GM04504 (cell line): Measurements from ENCODE around the gene ZBTB22.
"Not testable (repeated sequence)": the region's sequence is repeated elsewhere in the genome, so short reads cannot be mapped to it uniquely, and the experiment has no call there.

Experiments
- DNase-seq: peaks from one replicate; pipeline ENCODE4 v3.0.0-alpha.2; 2012; ENCODE audit warnings: low read depth

ZBTB22 gene

DNA sequence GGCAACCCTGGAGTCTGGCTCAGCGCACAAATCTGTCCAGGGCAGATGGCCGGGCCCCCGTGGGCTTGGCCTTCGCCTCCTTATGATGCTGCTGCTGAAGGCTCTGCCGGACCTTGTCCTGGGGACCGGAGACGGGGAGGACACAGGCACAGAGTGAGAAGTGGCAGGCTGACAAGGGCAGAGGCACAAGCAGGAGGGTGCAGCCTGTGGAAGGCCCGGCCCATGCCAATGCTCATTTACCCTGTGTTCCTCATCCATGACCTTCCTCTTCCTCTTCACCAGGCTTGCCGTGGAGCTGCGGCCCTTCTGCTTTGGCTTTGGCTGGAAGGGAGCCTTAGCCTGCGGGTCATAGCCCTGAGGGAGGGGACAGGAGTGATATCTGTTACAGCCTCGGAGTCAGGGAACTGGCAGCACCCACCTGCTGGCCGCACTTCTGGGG lies 38.3 kb downstream of the ZBTB22 start:
- no peak for DNase-seq

DNA sequence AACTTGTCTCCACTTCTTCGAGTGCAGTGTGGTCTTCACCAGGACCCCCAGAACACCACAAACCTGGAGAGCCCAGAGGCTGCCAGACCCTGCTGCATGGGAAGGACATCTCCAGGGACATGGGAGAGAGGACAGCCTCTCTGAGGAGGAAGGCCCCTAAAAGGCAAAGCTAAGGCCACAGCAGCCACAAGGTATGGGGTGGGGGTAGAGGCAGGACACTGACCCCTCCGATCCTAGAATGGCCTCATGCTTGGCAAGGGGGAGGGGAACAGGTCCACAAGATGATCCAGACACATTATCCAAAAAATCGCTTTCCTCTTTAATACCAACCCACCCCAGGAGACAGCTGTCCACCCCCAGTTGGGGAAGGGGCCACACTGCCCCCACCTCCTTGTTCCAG lies 38.7 kb downstream of the ZBTB22 start:
- DNase-seq = no peak

DNA sequence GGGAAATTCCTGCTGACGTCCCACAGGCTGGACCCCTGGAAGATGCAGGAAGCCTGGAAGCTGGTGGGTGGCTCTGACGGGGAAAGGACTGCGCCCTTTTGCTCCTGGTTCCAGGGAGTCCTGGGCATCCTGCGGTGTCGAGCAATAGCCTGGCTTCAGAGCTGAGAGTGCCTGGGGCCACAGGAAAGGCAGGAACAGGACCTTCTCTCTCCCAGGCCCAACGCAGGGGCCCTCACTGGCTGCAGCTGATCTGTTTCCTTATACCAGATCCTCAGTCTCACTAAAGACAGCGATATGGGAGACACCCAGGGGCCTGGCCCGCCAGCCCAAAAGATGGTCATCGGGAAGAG lies 39.2 kb downstream of the ZBTB22 start:
- DNase-seq = no peak

DNA sequence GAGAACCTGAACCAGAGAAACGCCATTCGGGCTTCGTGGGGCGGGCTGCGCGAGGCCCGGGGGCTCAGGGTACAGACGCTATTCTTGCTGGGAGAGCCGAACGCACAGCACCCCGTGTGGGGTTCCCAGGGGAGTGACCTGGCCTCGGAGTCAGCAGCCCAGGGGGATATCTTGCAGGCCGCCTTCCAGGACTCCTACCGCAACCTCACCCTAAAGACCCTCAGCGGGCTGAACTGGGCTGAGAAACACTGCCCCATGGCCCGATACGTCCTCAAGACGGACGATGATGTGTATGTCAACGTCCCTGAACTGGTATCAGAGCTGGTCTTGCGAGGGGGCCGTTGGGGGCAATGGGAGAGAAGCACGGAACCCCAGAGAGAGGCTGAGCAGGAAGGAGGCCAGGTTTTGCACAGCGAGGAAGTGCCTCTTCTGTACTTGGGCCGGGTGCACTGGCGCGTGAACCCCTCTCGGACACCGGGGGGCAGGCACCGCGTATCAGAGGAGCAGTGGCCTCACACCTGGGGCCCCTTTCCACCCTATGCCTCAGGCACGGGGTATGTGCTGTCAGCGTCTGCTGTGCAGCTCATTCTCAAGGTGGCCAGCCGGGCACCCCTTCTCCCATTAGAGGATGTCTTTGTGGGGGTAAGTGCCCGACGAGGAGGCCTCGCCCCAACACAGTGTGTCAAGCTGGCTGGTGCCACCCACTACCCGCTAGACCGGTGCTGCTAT lies 39.7 kb downstream of the ZBTB22 start:
- no peak for DNase-seq

DNA sequence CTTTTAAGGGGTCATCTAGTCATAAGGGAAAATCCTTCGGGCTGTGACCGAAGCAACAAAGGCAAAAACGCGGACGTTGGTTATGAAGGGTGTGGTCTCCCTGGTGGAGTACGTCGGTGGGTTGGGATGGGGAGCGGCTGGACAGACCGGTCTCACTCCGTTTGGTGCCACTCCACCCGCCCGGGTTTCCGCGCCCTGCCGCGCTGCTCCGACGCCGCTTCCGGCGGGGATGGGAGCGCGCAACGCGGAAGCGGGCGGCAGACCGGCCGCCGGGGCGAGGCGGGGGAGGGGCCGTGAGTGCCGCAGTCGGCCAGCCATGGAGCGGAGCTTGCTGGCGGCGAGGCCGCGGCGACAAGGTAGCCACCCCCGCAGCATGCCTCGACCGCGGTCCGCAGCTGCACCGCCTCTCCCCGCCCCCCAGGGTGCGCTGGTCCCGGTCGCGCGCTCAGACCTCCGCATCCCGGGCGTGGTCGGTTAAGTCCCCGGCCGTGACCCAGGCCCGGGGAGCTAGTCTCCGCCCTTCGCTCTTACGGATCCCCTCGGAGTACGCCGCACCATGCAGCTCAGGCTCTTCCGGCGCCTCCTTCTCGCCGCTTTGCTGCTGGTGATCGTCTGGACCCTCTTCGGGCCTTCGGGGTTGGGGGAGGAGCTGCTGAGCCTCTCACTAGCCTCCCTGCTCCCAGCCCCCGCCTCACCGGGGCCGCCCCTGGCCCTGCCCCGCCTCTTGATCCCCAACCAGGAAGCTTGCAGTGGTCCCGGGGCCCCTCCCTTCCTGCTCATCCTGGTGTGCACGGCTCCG lies 40.5 kb downstream of the ZBTB22 start, which contains the start of gene B3GALT4:
Gene B3GALT4 (plus strand): TSS at position 260 of the 799 bp plus-strand sequence. CDS start 297 bp downstream, at position 557.
- peak; percentile 32 for DNase-seq

- no peak for DNase-seq
Observed at GRCh38 chr6:33276581-33276863, 41.0 kb downstream of the ZBTB22 start.

DNA sequence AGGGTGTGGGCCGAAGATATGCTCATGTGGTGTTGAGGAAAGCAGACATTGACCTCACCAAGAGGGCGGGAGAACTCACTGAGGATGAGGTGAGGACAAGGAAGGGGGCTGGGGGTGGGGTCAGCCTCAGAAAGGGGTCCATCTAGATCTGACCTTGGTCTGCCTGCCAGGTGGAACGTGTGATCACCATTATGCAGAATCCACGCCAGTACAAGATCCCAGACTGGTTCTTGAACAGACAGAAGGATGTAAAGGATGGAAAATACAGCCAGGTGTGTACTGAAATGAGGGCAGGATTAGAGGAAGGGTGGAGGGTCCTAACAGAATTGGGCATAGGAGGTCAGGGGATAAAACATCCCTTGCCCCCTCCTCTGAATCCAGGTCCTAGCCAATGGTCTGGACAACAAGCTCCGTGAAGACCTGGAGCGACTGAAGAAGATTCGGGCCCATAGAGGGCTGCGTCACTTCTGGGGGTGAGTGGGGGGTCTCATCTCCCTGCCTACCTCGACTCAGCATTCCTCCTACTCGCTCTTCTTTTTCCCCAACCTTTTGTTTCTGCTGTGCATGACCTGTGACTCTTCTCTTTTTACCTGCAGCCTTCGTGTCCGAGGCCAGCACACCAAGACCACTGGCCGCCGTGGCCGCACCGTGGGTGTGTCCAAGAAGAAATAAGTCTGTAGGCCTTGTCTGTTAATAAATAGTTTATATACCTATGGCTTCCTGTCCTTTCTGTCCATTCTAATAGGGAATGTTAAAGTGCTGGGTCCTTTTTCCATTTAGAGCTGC lies 41.6 kb downstream of the ZBTB22 start:
- DNase-seq = not testable (repeated sequence)

DNA sequence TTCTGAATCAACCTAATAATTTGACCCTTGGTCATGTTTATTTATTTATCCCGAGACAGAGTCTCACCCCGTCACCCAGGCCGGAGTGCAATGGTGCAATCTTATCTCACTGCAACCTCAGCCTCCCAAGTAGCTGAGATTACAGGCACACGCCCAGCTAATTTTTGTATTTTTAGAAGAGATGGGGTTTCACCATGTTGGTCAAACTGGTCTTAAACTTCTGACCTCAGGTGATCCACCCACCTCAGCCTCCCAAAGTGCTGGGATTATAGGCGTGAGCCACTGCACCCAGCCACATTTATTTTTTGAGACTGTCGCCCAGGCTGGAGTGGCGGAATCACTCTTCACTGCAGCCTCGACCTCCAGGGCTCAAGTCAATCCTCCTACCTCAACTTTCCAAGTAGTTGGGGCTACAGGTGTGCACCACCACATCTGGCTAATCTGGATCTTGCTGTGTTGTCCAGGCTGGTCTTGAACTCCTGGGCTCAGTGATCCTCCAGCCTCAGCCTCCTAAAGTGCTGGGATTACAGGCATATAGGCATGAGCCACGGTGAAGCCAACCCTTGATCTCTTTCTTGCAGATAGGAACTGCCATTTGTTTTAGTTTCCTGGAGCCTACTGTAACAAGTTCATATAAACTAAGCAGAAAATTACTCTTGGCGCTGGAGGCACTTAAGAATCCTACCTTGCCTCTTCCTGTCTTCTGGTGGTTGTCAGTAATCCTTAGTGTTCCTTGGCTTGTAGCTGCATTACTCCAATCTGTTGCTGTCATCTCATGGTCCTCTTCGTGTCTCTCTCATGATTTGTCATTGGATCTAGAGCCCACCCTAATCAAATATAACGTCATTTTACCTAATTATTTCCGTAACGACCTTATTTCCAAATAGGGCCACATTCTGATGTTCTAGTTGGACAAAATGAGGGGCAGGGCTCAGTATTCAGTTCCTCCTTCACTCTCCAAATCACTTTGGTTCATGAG lies 43.3 kb downstream of the ZBTB22 start:
- no peak for DNase-seq

DNA sequence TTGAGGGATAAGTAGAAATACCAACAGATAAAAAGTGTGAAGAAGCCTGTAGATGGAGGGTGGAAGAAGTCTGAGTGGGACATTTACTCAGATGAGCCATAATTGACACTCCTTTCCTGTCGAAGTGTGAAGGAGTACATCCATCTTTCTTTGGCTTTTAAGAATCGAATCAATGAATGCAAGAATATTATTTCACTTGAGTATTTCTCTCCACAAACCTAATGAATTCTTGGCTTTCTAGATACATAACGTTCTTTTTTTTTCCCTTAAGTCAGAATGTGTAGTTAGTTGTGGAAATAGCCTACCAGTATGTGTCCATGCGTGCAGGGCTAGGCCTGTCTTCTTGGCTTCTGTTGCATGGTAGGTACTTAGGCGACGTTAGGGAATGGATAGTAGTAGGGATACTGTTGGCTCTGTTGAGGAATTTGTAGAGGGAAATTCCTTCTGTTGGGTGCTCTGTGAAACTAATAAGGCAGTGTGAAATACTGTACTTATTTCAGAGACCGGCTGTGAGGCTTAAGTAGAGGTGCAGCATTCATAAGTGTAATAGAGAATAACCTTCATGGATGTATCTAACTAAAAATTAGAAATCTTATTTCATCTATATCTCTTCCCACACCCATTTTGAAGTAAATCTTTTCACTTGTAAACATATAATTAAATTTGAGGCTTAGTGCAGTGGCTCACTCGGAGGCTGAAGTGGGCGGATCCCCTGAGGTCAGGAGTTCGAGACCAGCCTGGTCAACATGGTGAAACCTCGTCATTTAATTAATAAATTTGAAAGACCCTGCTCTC lies 44.2 kb downstream of the ZBTB22 start:
- DNase-seq = no peak

DNA sequence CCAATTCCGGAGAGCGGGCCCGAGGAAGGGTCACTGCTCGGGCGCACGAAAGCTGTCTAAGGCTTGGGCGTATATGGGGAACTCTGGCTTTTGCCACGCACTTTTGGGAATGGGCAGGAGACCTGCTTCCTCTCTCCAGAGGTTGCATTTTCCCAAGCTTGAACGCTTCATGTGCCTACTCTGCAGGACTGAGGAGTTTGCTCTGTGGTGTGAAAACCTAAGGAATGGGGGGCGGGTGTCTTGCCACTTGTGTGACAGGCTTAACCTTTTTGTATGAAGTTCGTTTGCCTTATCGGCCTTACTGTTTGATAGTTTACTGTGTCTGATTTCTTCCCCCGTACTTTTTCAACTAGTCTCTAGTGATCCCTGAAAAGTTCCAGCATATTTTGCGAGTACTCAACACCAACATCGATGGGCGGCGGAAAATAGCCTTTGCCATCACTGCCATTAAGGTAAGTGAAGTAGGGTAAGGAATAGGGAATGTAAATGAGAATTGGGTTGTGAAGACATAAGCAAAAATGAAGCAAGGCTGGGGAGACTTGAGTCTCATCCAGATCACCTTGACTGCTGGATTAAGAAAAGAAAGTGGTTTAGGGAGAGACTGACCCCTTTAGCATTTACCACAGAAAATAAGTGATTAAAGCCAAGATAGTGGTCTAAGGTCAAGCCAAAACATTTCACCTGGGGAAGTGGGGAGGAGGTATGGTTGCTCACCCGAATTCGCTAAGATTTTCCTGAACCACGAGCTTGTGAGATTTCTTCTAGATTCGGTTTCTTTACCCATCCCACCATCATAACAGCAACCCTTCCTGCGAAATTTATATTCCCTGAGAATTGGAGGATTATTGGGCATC lies 45.0 kb downstream of the ZBTB22 start:
- DNase-seq = no peak

DNA sequence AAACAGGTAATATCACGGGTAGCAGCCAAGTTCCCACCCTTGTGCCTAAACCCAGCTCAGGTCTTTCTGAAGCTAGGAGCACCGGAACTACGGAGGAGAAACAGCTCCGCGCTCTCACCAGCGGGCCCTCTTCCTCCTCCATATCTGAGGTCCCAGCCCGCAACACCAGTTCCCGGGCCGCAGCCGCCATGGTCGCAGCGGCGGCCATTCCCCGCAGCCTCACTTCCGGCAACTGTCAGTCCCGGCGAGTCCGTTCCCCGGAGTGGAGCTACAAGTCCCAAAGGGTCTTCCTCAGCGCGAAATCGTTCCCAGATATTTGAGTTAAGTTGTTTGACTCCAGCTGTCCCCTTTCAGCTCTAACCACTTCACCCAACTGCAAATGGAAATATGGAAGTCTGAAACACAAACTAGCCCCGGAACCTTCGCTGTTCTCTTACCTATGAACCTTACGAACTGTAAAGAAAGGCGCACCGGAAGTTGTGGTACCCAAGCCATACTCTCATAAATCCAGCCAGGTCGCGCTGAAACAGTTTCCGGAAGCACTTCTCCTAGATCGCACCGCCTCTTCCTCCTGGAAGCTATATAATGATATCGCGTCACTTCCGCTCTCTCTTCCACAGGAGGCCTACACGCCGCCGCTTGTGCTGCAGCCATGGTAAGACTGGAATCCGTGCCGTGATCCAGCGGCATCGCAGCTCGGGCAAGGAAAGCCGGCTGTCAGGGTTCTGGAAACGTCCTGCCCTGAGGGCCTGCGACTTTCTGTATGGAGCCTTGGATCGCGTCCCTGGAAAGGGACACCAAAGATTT lies 45.9 kb downstream of the ZBTB22 start, which contains the start of the genes RPS18 and VPS52:
Gene RPS18 (plus strand): TSS at position 608 of the 807 bp plus-strand sequence. CDS start 45 bp downstream, at position 653.
Gene VPS52 (minus strand): TSS at position 409 of the 807 bp plus-strand sequence. CDS start 201 bp downstream, at position 208.
- DNase-seq = peak; percentile 98

DNA sequence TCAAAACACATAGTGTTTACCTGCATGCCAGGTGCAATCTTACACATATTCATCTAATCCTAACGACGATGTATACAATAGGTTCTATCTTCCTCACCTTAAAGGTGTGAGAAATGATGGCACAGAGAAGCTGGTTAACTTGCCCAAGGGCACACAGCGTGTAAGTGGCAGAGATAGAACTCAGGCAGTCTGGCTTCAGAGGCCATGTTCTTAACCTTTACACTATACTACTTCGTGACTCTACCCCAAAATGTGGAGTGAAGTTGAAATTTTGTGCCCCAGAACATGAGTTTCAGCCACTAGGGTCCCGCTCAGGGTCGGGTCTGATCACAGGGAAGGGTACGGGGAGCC lies 46.5 kb downstream of the ZBTB22 start:
- no peak for DNase-seq
